HG03571 (cell line): ENCODE results near the gene REV3L.
A peak's percentile ranks its signal among the peaks of the same experiment; 100 is the strongest.
"Not testable (repeated sequence)": the region's sequence is repeated elsewhere in the genome, so short reads cannot be mapped to it uniquely, and the experiment has no call there.

ENCODE experiments used
- ATAC-seq: cut with Tn5 transposase; IDR thresholded peaks from one replicate; pipeline ENCODE4 v1.9.1; 2021; ENCODE audit not compliant: unreplicated experiment

REV3L gene

DNA sequence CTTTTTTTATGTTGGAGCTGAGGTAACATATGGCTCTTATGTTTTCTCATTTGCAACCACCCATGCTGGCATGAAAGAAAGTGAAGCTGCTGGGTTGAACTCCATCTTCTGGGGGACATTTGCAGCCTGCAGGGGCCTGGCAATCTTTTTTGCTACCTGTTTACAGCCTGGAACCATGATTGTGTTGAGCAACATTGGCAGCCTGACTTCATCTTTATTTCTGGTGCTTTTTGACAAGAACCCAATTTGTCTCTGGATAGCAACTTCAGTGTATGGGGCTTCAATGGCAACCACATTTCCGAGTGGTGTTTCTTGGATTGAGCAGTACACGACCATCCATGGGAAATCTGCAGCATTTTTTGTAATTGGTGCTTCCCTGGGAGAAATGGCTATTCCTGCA, 216.7 kb downstream of the REV3L start:
- ATAC-seq, result no peak

DNA sequence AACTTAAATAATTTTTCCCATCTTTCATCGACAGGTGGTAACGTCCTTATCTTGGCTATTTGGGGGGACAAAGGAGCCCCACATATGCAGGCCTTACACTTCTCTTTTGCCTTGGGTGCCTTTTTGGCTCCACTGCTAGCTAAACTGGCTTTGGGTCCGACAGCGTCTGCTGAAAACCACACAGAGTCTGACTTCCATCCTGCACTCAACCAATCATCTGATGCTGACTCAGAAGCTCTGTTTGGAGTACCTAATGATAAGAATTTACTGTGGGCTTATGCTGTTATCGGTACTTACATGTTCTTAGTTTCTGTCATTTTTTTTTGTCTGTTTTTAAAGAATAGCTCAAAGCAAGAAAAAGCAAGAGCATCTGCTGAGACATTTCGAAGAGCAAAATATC, 217.2 kb downstream of the REV3L start:
- no peak for ATAC-seq

DNA sequence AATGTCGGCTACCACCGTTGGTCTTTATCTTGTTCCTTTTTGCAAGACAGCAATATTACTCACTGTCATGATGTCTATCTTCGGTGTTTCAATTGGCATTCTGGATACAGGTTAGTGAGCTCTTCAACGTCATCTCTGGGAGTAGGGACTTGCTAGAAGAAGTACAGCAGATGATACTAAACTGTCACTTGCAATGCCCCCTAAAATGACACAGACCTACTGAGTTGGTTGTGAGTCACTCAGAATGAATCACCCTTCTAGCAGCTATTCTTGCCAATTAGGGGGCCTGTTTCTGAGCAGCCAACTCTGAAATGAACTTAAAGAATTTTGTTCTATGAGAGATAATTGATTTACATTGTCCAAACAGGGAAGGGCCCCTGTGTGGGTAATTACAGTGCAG, 219.2 kb downstream of the REV3L start:
- ATAC-seq, result no peak

GRCh38 chr6:111260570-111261298, 222.3 kb downstream of the REV3L start:
- ATAC-seq, result no peak

DNA sequence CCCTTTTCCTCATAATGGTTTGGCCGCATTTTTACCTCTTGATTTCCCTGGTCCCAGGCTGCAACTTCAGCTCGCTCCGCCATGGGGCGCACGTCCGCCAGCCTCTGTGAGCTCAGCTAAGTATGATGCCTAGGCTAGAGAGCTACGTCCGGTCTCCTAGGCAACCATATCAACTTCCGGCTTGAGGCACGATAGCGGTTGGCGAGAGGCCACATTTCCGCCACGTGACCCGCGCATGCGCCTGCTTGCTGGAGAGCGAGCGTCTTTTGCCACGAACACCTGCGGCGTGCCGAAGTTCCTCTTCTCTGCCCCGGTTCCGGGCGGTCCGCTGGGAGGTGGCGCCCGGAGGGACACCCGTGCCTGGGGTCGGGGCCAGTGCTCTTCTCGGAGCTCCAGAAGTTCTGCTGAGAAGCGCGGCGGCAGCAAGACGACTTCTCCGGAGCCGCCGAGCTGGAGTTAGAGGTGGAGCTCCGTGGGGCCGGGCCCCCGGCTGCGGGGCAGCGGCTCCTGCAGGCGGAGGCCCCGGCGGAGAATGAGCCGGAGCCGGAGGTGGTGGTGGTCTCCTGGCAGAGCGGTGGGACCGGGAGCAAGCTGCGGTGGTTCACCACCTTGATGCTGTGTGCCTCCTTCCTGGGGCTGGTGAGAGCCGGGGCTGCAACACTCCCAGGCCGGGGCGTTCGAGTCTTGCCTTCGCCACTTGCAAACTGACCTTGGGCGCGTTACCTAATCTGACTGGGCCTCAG, 223.8 kb downstream of the REV3L start:
- ATAC-seq, result peak; percentile 99

- ATAC-seq, result no peak
Observed at GRCh38 chr6:111258615-111259088, 224.4 kb downstream of the REV3L start.

DNA sequence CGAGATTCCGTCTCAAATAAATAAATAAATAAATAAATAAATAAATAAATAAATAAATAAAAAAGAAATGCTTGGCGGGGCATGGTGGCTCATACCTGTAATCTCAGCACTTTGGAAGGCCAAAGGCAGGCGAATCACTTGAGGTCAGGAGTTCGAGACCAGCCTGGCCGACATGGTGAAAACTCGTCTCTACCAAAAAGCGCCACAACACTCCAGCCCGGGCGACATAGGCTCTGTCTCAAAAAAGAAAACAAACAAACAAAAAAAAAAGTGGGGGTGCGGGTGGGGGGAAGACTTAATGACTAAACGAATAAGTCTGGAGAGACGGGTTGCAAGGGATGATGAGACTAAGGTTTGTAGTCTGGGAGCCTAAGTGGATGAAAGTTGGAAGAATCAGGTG, 225.0 kb downstream of the REV3L start:
- ATAC-seq, result no peak

DNA sequence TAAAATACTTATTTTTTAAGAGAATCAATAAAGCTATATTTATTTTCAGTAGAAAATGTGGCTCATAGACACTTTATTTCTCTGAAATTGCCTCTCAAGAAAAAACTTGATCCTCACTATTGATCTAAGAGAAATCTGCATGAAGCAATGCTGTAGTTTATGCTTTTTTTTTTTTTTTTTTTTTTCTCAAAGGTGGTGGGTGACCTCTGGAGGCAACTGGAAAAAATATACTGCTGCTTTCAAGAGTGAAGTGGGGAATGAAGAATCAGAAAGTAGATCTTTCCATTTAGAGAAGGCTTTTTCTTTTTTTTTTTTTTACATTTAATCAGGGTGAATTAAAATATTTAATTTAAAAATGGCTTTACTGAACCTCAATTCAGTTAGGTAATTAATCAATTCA, 226.4 kb downstream of the REV3L start:
- no peak for ATAC-seq

DNA sequence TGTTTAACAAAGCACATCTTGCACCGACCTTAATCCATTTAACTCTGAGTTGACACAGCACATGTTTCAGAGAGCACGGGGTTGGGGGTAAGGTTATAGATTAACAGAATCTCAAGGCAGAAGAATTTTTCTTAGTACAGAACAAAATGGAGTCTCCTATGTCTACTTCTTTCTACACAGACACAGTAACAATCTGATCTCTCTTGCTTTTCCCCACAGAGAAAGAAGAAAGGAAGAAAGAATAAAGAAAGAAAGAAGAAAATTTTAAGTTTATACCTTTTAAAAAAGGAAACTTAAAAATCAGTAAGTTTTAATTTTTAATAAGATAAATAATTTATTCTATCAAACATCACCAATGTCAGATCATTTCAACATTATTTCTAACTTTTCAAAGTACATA, 227.2 kb downstream of the REV3L start:
- ATAC-seq, result not testable (repeated sequence)

DNA sequence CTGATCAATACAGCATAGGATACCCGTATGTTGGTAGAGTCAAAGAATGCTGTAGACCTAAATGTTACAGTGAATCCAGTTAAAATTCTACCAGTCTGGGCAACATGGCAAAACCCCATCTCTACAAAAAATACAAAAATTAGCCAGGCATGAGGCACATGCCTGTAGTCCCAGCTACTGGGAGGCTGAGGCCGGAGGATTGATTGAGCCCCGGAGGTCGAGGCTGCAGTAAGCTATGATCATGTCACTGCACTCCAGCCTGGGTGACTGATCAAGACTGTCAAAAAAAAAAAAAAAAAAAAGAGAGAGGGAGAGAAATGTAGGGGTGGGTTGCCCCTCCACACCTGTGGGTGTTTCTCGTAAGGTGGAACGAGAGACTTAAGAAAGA, 228.2 kb downstream of the REV3L start:
- no peak for ATAC-seq

GRCh38 chr6:111254004-111254778, 228.8 kb downstream of the REV3L start:
- no peak for ATAC-seq

DNA sequence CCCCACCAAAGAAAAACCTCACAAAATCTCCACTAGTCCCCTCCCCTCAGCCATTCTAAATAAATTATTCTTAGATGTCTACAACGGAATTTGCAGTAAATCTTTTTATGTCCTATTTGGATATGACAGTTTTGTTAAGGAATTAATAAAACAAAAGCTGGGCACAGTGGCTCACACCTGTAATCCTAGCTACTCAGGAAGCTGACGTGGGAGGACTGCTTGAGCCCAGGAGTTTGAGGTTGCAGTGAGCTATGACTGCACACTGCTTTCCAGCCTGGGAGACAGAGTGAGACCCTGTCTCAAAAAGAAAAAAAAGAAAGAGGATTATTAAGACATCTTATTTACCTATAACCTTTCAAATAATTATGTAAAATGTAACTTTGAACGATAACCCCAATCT, 230.3 kb downstream of the REV3L start:
- ATAC-seq, result no peak

- no peak for ATAC-seq
Observed at GRCh38 chr6:111250791-111251354, 232.1 kb downstream of the REV3L start.
